GM12892 (cell line): ENCODE results near the gene GLE1.

ENCODE experiments used
- POLR2A ChIP-seq: IDR thresholded peaks from 2 replicates; pipeline ENCODE4 v1.6.1; 2011; ENCODE audit warnings: low read depth, low read length, control low read depth
- POLR2AphosphoS5 ChIP-seq: IDR thresholded peaks from 2 replicates; pipeline ENCODE4 v1.6.1; 2011; ENCODE audit warnings: low read depth, low read length, control low read depth
- TAF1 ChIP-seq: IDR thresholded peaks from 2 replicates; pipeline ENCODE4 v1.6.1; 2011; ENCODE audit warnings: low read depth, mild to moderate bottlenecking, control low read depth, low read length, borderline replicate concordance

DNA sequence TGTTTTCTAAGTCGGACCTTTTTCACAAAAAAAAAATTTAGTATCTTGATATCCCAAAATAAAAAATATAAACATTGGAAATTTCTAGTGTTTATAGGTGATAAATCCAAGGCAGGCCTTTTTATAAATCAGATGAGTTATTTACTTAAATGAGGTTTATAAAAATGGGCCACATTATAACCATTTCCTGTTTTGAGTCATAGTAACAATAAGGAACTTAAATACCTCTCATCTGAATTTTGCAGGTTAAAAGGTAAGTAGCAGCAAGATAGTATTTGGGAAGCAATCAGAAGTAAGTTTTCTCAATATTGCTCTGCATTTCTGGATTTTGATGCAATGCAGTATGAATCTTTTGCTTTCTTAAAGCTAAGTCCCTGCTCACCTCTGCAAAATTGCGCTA is 51.8 kb downstream of the GLE1 start:
- no peak for TF ChIP-seq TAF1
- TF ChIP-seq POLR2A = no peak
- TF ChIP-seq POLR2AphosphoS5 = no peak
